GM12873 (cell line): ENCODE data around the gene TRERF1.

Source experiments
- CTCF ChIP-seq: IDR thresholded peaks from 2 replicates; pipeline ENCODE4 v1.5.1; 2012; ENCODE audit warnings: low read depth, mild to moderate bottlenecking, moderate library complexity, low read length, control low read depth; ENCODE audit not compliant: insufficient read depth; ENCODE audit errors: missing control alignments

Gene TRERF1

DNA sequence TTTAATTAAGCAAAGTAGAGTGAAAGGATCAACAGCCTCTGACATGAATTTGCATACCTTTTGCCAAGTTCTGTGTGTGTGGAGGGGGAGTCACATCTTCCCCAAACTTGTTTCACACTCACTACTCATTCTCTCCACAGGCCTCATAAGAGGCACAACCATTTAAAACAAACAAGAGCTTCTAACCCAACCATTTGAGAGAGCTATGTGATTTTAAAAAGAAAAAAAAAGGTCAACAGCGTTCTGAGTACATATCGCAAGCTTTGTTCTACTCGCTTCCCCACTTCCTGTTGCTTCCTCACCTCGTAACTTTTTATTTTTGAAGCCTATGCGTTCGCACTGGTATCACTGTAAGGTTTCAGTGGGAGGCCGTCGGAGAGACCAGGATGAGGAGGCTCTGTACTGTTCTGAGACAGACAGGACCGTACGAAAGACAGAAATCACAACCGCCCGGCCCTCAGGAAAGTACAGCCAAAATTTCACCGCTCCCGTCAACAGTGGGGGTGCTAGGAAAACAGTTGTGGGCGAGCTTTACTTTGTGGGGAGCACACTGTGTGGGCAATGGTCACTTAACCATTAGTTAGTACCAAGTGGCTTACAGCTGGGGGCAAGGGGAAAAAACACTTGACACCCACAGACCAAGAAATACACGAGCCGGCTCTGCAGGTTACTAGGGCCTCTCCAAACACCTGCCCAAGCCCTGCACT is 61.3 kb downstream of the TRERF1 start:
- no peak for TF ChIP-seq CTCF

- TF ChIP-seq CTCF, result no peak
These were observed 62.0 kb downstream of the TRERF1 start for GRCh38 chr6:42389736-42390135.

DNA sequence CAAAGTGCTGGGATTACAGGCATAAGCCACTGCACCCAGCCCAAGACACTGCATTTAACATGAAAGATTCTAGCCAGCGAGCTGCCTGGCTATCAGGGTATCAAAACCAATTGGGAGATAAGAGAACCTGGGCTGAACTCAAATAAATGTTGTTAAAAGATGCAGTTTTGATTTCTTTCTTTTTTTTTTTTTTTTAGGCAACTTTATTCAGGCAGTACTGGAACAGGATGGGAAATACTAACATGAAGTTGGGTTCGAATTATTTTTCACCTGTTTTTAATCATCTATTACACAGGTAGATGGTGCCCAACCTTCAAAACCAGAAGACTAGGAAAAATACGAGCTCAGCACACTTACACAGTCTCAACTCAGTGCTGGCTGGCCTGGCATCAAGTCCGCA is 63.7 kb downstream of the TRERF1 start:
- no peak for TF ChIP-seq CTCF

DNA sequence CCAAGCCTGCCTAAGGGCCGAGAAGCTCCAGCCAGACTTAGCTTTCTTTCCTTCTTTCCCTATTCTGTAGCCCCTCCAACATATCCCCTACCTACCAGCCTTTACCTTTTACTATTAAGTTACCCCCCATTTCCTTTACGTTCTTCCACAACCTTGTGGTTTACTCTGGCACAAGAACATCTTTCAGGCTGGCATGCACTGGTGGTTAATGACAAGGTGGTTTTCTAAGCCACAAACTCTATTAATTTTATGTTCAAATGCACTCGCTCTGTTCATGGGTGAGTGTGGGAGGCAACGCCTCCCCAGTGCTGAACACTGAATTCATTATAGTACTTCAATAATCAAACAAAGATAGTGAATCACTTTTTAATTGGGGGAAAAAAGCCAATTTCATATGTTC is 64.4 kb downstream of the TRERF1 start:
- no peak for TF ChIP-seq CTCF

- TF ChIP-seq CTCF, result no peak
These were observed 66.4 kb downstream of the TRERF1 start for GRCh38 chr6:42385339-42385738.

- no peak for TF ChIP-seq CTCF
These were observed 68.1 kb downstream of the TRERF1 start for GRCh38 chr6:42383421-42384205.

DNA sequence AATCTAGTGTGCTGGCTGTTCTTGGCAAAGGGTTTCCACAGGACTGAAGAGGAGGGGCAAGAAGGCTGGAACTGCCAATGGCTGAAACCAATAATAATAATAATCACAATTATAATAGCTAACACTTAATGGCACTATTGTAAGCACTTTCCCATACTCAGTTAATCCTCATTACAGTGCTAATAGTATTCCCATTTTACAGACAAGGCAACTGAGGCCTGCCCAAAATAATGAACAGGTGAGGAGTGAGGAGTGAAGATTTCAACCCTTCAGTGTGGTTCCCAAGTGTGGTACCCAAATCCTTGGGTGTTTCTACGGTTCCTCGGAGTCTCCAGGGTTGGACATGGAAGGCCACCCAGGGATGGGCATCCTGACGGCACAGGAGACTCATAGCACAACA is 69.9 kb downstream of the TRERF1 start:
- TF ChIP-seq CTCF, result no peak
